SH-SY5Y (cell line): ENCODE measurements around the gene POU5F1.

Experiments used
- GATA2 ChIP-seq: IDR thresholded peaks from 2 replicates; pipeline ENCODE4 v1.6.1; 2011; ENCODE audit warnings: mild to moderate bottlenecking, low read depth, low read length
- GATA3 ChIP-seq: IDR thresholded peaks from 2 replicates; pipeline ENCODE4 v1.6.1; 2011; ENCODE audit warnings: low read depth, mild to moderate bottlenecking, low read length, moderate library complexity

Gene POU5F1

GRCh38 chr6:31125162-31125561 lies 45.3 kb downstream of the POU5F1 start:
- TF ChIP-seq GATA2 = no peak
- no peak for TF ChIP-seq GATA3

- TF ChIP-seq GATA2 (no peak), GATA3 (no peak)
Observed at GRCh38 chr6:31122791-31123706, 47.4 kb downstream of the POU5F1 start.

- TF ChIP-seq GATA2 = no peak
- no peak for TF ChIP-seq GATA3
Observed at GRCh38 chr6:31121131-31121790, 49.2 kb downstream of the POU5F1 start.

- TF ChIP-seq GATA3 = no peak
Observed at GRCh38 chr6:31120151-31120915, 50.1 kb downstream of the POU5F1 start, which contains the start of gene CDSN. Gene CDSN (minus strand): TSS chr6:31120446. CDS start chr6:31120419, 27 bp downstream.

- TF ChIP-seq GATA3 (no peak), GATA2 (no peak)
Observed at GRCh38 chr6:31118178-31118577, 52.3 kb downstream of the POU5F1 start.

- TF ChIP-seq GATA3 = no peak
- no peak for TF ChIP-seq GATA2
Observed at GRCh38 chr6:31116661-31117385, 53.7 kb downstream of the POU5F1 start.

GRCh38 chr6:31115941-31116560 lies 54.4 kb downstream of the POU5F1 start:
- no peak for TF ChIP-seq GATA2
- TF ChIP-seq GATA3 = no peak

GRCh38 chr6:31114970-31115849 lies 55.3 kb downstream of the POU5F1 start:
- no peak for TF ChIP-seq GATA3
- no peak for TF ChIP-seq GATA2

GRCh38 chr6:31114541-31114878 lies 56.0 kb downstream of the POU5F1 start, which contains the start of gene PSORS1C1:
Gene PSORS1C1 (plus strand): TSS chr6:31114800. CDS start chr6:31129633, 14,833 bp downstream.
- no peak for TF ChIP-seq GATA2
- TF ChIP-seq GATA3 = no peak
